ENCODE results near the gene TDRD10.

TDRD10 gene

DNA sequence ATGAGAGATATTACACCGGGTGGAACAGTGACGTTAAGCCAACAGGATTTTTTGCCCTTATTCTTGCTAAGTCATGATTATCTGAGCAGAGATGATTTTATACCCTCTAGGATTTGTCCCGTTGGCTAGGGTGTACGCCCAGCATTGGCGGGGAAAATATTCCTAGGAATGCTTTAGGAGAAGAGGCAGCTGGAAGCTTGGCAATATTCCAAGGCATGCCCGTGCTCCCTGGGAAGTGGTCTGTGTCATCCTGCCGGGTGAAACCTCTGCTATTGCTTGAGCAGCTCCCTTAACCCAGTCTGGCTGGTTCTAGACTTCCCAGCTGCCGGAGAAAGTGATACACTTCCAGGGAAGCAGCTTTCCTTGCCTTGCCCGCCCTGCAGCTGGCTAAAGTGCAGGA lies 81.8 kb downstream of the TDRD10 start:
- DNase-seq, result no peak

DNA sequence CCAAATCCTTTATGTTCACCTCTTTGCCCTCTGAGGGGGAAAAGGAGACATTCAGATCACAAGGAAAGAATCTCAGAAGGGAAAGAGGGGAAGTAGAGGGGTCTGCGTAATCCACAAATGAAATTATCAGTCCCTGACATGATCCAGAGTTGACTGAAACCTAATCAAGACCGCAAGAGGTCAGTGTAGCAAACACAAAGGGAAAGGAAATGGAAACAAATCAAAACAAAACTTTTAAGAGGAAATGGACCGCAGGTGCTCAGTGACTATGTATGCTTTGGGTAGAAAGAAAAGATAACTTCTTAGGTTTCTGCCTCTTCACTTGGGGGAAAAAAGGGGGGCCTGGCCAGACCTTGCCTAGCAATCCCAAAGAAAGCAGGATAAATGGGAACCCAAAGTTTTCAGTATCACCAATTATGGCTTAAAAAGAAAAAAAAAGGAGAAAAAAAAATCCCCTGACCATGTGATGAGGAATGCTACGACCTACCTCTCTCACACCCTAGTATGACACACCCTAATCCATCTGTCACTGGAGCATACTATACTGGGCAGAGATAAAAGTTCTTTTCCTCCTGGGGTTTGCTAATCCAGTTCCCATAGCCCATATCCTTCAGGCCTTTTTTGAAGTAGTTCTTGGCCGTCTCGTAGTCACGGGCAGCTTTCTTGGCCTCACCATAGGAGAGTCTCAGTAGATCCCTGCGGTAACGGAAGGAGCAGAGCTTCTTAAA lies 82.4 kb downstream of the TDRD10 start:
- DNase-seq, result no peak

DNA sequence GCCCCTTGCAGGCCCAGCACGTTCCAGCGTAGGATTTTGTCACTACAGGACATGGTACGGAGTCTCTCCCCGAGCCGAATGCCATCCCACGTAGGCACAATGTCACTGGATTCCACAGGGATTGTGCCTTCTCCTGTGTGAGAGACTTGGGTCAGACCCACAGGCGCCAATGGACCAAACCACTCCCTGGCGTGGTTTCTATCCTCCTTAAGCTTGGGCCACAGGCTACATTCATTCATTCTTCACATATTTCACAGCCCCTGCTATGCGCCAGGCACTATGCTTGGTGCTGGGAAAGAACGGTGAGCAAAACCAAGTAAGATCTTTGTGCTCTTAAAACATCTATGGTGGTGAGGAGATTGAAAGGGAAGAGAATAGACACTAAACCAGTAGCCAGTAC lies 84.2 kb downstream of the TDRD10 start:
- DNase-seq, result no peak

DNA sequence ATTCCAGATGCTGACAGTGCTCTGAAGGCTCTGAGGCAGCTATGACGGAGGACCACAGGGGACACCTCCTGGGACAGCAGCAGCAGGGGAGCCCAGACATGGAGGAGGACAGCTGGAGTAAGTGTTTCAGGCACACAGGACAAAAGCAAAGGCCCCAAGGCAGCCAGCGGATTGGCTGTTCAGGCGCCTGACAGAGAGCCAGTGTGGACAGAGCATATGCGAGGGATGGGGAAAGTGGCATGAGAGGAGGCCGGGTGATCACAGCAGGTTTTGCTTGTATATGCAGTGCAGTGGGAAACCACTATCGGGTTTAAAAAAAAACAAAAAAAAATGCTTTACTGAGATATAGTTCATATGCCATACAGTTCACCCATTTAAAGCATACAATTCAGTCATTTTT lies 84.6 kb downstream of the TDRD10 start:
- DNase-seq, result no peak

DNA sequence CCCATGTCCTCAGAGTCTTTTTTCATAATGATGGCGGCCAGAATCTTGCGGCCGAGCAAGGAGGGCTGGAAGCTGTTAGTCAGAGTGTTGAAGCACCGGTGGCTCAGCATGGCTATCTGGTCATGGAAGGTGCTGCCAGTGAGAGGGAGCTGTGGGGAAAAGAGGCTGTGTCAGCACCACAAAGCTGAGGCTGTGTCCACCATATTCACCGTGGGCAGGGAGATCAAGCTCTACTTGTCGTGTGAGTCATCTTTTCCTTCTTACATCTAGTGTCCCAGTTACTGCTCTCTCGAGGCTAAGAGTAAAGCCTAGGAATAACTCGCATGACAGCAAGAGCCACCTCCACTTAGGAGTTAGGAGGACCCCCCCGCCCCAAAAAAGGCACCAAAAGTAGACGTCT lies 87.8 kb downstream of the TDRD10 start:
- no peak for DNase-seq

DNA sequence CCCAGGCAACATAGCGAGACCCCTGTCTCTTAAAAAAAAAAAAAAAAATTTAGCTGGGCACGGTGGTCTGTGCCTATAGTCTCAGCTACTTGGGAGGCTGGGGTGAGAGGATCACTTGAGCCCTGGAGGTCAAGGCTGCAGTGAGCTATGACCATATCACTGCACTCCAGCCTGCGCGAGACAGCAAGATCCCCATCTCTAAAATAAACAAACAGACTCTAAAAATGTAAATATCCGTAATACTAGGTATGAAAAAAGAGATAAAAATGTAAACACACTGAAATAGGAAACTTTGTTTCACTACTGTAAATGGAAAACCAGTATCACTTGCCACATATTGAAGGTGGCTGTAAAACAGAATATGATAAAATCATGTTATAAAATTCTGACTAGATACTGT lies 88.7 kb downstream of the TDRD10 start:
- DNase-seq, result no peak

DNA sequence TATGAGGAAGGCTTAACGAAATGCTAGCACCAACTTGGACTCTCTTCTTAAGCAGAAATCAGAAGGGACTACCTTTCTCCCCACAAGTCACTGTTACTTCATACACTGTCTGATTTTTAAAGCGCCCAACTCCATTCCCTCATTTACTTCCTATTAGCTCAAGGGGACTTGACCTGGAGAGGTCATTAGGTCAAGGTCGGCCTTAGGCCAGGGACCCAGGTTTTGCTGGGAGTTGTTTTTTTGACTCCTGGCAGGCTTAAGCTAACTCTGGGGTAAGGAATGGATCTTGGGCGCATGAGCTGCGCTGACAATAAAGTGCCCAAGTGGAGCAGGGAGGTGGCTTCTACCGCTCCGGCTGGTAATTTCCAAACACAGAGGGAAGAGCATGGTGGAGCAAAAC lies 89.2 kb downstream of the TDRD10 start:
- no peak for DNase-seq

DNA sequence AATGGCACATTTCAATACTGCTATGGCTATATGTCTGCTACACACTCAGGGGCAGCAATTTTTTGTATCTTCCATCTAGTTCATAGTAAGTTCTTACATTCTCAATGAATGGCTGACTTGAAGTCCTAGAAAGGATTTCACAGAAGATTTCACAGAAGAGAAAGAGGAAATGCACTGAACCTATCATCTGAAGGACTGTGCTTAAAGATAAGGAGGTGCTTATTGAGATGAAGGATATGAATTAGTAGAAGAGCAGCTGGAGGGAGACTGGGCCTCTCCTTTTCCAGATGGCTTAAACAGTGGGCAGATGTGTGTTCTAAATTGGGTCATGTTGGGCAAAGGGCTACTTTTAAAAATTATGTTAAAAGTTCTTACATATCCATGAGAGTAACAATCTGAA lies 91.4 kb downstream of the TDRD10 start:
- no peak for DNase-seq

DNA sequence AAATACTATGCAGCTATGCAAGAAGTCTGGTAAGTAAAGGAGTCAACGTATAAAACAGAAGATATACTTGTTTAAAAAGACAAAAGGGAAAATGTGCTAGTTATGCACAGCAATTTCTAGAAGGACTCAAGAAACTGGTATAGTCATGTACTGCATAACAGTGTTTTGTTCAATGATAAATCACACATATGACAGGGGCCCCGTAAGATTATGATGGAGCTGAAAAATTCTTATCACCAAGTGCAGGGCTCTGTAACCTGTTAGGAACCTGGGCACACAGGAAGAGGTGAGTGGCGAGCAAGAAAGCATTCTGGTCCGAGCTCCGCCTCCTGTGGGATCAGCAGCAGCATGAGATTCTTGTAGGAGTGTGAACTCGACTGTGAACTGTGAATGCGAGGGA lies 92.8 kb downstream of the TDRD10 start:
- DNase-seq, result no peak

DNA sequence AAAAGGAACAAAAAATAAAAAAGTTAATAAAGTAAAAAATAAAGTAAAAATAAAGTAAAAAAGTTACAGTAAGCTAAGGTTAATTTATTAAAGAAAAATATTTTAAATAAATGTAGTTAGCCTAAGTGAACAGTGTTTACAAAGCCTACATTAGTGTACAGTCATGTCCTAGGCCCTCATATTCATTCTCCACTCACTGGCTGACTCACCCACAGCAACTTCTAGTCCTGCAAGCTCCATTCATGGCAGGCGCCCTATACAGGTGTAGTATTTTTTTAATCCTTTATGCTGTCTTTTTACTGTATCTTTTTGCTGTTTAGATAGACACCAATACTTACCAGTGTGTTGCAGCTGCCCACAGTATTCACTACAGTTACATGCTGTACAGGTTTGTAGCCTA lies 93.6 kb downstream of the TDRD10 start:
- no peak for DNase-seq
